Thyroid gland (tissue), 4 donors: Measurements from ENCODE around the gene TMEM121. TPM values are rescaled to one million over a fixed set of nuclear protein-coding genes. Genes with fewer than 3 reads are reported as not detected.

Experiments used
- DNase-seq, 2 donors: peaks; one replicate each; pipeline ENCODE4 v3.0.0-alpha.2; 2019
- H3K27ac ChIP-seq, 3 donors: fragments of 200-600 bp; sonication (generic); 1 replicate in 2 of 3; 2 replicates in 1 of 3; pipeline ENCODE4 v1.5.1; 2016 to 2019; ENCODE audit warnings: mild to moderate bottlenecking in 1 of 3, moderate library complexity in 1 of 3
- H3K27me3 ChIP-seq: fragments of 200-600 bp; sonication (generic); one replicate; pipeline ENCODE4 v1.5.1; 2019
- H3K36me3 ChIP-seq, 2 donors: fragments of 200-600 bp; sonication (generic); one replicate each; pipeline ENCODE4 v1.5.1; 2016 to 2019
- H3K4me1 ChIP-seq, 2 donors: fragments of 200-600 bp; sonication (generic); one replicate each; pipeline ENCODE4 v1.5.1; 2017 to 2019
- H3K4me3 ChIP-seq, 3 donors: fragments of 200-600 bp; sonication (generic); replicated peaks in 1 of 3; 1 replicate in 2 of 3; 2 replicates in 1 of 3; pipeline ENCODE4 v1.5.1; 2016; ENCODE audit warnings: mild to moderate bottlenecking in 1 of 3
- H3K9me3 ChIP-seq: fragments of 200-600 bp; sonication (generic); one replicate; pipeline ENCODE4 v1.5.1; 2017
- POLR2A ChIP-seq, 2 donors: fragments of 450-650 bp; IDR thresholded peaks; one replicate each; pipeline ENCODE4 v1.6.1; 2017; ENCODE audit warnings: antibody characterized with exemption in 2 of 2, mild to moderate bottlenecking in 2 of 2, moderate library complexity in 1 of 2
- WGBS, 2 donors: methylation state at CpG; one replicate each; pipeline ENCODE4 v1.1.5; 2017; 5-methylcytosine and 5-hydroxymethylcytosine counted together
- intact Hi-C: fragments of 100-400 bp; cut with DNase I; formaldehyde crosslinking; loops from one replicate; pipeline ENCODE4 v1.15.1; 2023
- total RNA-seq, 4 donors: library from RNA; depleted of rRNA; stranded (reverse); fragments of >200 nt; gene quantifications; one replicate each; pipeline ENCODE4 v1.2.3, GENCODE V29; 2016
- TF ChIP-seq, protein P1 (sequence below), 6 experiments: fragments of 200-600 bp in 3 of 6; fragments of 450-650 bp in 3 of 6; sonication (generic) in 3 of 6; IDR thresholded peaks; one replicate each; pipeline ENCODE4 v1.5.1; 2016 to 2019; ENCODE audit warnings: antibody characterized with exemption in 6 of 6, mild to moderate bottlenecking in 2 of 6, inconsistent platforms in 1 of 6, moderate library complexity in 1 of 6

TMEM121 gene
- total RNA-seq, 4 donors from 2014 or later: 9.3 to 19.1 (median 15.2) TPM

DNA sequence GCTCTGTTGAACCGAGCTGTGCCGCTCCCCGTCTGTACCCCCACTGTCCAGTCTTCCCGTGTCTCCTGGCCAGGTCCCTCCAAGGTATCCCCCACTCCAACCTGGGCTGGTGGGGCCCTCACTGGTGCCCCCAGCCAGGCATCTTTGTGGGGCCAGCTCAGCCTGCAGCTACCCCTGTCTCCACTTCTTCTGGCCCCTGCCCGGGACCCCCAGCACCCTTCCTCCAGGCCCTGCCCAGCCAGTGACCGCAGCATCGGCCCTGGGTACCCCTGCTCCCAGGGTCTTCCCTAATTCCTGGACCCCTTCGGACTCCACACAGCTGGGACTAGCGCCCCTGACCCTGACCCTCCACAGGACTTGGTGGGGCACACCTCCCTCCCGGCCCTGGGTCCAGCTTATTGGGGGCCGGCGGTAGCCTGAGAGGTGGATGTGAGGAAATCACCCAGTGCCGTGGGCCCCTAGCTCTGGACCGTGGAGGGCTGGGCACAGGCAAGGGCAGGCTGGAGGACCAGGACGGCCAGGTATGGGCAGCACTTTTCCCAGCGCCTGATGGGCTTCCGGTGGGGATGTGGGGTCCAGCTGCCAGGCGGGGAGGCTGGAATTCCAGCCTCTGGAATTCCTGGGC, 43.8 kb upstream of the TMEM121 start:
- 47 to 66% methylated on average over 10 to 16 of the region's 18 CpGs for WGBS, 2 donors
- H3K9me3 ChIP-seq: no peaks in the 10 kb centered on the region
- peaks cover 50 to 76% of the 10 kb centered on the region in 2 donors for H3K4me1 ChIP-seq
- no peak for DNase-seq
- no peaks in the 10 kb centered on the region for H3K27me3 ChIP-seq
- intact Hi-C loops: no loop called here
- H3K27ac ChIP-seq: peak overlapping the region; percentile 90 to 97 (median 95)
- TF ChIP-seq, protein P1, sequence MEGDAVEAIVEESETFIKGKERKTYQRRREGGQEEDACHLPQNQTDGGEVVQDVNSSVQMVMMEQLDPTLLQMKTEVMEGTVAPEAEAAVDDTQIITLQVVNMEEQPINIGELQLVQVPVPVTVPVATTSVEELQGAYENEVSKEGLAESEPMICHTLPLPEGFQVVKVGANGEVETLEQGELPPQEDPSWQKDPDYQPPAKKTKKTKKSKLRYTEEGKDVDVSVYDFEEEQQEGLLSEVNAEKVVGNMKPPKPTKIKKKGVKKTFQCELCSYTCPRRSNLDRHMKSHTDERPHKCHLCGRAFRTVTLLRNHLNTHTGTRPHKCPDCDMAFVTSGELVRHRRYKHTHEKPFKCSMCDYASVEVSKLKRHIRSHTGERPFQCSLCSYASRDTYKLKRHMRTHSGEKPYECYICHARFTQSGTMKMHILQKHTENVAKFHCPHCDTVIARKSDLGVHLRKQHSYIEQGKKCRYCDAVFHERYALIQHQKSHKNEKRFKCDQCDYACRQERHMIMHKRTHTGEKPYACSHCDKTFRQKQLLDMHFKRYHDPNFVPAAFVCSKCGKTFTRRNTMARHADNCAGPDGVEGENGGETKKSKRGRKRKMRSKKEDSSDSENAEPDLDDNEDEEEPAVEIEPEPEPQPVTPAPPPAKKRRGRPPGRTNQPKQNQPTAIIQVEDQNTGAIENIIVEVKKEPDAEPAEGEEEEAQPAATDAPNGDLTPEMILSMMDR (IDR thresholded peaks at IDR 0.05): no peak
- TF ChIP-seq POLR2A (IDR thresholded peaks at IDR 0.05): no peak
- peaks cover 4 to 6% of the 10 kb centered on the region in 2 donors for H3K36me3 ChIP-seq
- no peak overlapping the region for H3K4me3 ChIP-seq

GRCh38 chr14:105483300-105484068, 42.9 kb upstream of the TMEM121 start:
- peak overlapping the region; percentile 90 to 97 (median 95) for H3K27ac ChIP-seq
- no peak overlapping the region for H3K4me3 ChIP-seq
- 59 to 61% methylated on average over 5 of the region's 18 CpGs for WGBS, 2 donors
- TF ChIP-seq, protein P1 (IDR thresholded peaks at IDR 0.05): no peak
- no peak for TF ChIP-seq POLR2A (IDR thresholded peaks at IDR 0.05)
- peaks cover 56 to 85% of the 10 kb centered on the region in 2 donors for H3K4me1 ChIP-seq
- no peaks in the 10 kb centered on the region for H3K9me3 ChIP-seq
- H3K27me3 ChIP-seq: no peaks in the 10 kb centered on the region
- peaks cover 4 to 6% of the 10 kb centered on the region in 2 donors for H3K36me3 ChIP-seq
- intact Hi-C loops: no loop called here
- peak; percentile 56 to 67 for DNase-seq

DNA sequence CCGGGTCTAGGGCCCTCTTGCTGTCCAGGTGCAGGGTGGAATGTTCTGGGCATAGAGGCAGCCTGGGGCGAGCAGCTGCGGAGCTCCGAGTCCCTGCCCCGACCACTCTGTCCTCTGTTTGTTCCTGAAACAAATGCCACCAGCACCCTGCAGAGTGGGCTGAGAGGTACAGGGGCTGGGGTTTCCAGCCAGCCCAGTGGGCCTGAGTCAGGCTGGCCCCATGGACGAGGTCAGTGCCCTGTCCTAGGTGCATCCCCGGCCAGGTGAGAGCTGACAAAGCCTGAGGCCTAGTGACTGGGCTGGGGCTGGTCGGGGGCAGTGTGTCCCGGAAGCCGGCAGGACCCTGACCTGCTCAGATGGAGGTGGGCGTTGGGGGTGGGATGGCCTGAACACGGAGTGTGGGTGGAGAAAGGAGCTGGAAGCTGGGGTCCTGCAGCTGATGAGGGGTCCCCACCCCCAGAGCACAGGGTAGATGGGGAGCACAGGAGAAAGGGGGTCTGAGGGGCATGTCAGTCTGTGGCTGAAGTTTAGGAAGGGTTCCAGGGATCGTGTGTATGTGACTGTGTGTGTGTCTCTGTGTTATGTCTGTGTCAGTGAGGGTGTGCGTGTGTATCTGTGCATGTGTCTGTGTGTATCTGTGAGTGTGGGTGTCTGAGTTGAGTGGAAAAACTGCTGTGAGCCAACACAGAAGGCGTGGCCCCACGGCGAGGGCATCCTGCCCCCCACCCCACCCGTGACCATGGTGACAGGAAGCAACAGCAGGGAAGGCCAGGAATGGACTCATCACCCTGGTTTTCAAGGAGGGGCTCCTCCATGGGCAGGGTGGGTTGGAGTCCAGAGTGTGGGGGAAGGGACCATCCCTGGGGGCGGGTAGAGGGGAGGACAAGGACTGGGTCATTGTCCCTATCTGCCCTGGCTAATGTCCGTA, 42.0 kb upstream of the TMEM121 start:
- H3K27ac ChIP-seq: peak overlapping the region in 2 of 3 donors; percentile 90 to 97
- no peak for TF ChIP-seq POLR2A (IDR thresholded peaks at IDR 0.05)
- TF ChIP-seq, protein P1 (IDR thresholded peaks at IDR 0.05): no peak
- intact Hi-C loops: no loop called here
- H3K9me3 ChIP-seq: no peaks in the 10 kb centered on the region
- H3K4me1 ChIP-seq: peaks cover 62 to 93% of the 10 kb centered on the region in 2 donors
- no peaks in the 10 kb centered on the region for H3K27me3 ChIP-seq
- peaks cover 3 to 4% of the 10 kb centered on the region in 2 donors for H3K36me3 ChIP-seq
- DNase-seq: no peak
- no peak overlapping the region for H3K4me3 ChIP-seq
- WGBS, 2 donors: 74 to 75% methylated on average over 18 to 19 of the region's 20 CpGs

- Histone ChIP-seq H3K4me3 (no peak overlapping the region), H3K36me3 (no peaks in the 10 kb centered on the region), H3K4me1 (peaks cover 67 to 95% of the 10 kb centered on the region in 2 donors), H3K27me3 (no peaks in the 10 kb centered on the region), H3K9me3 (no peaks in the 10 kb centered on the region), H3K27ac (peak overlapping the region in 1 of 3 donors; percentile 33)
- TF ChIP-seq POLR2A (IDR thresholded peaks at IDR 0.05): no peak
- TF ChIP-seq, protein P1 (IDR thresholded peaks at IDR 0.05): no peak
- 79 to 85% methylated on average over 9 to 14 of the region's 16 CpGs for WGBS, 2 donors
- intact Hi-C loops: loop anchor here (5.0 kb wide), 1 partner anchor 118 kb away; no protein-coding TSS in a partner anchor
- DNase-seq: no peak
These were observed 41.4 kb upstream of the TMEM121 start for GRCh38 chr14:105484997-105485393.
